GM12801 (cell line): ENCODE data around the gene CCL17.

Experiments
- TF ChIP-seq, protein P1 (sequence below): IDR thresholded peaks from one replicate; pipeline ENCODE4 v1.5.1; 2011; ENCODE audit warnings: control low read depth; ENCODE audit not compliant: insufficient read length; ENCODE audit errors: extremely low read depth

Gene CCL17

DNA sequence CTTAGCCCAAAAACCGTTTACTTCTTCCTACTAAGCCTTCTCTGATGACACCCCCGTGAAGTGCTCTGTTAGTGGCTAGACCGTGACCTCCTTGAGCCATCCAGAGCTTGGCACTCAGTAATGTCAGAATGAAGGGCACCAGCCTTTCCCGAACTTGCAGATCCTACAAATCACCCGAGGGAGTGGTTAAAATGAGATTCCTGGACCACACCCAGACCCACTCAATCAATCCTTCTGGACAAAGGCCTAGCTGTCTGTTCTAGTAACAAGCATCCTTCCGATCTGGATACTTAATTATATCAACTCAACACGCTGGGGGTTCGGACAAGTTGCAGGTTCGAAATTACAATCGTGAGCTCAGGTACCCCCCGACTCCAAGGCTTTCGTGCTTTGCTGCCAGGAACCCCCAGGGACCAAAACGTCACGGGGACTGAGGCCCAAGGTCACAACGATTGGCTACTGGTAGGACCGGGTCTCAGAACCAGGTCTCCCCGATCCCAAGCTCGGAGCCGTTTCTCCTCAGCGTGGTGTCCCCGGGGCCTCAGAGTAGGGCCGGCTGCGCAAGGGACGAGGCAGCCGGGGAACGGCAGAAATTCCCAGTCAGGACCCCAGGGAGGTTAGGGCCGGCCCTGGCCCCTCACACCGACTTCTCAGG is 42.1 kb downstream of the CCL17 start:
- TF ChIP-seq, protein P1, sequence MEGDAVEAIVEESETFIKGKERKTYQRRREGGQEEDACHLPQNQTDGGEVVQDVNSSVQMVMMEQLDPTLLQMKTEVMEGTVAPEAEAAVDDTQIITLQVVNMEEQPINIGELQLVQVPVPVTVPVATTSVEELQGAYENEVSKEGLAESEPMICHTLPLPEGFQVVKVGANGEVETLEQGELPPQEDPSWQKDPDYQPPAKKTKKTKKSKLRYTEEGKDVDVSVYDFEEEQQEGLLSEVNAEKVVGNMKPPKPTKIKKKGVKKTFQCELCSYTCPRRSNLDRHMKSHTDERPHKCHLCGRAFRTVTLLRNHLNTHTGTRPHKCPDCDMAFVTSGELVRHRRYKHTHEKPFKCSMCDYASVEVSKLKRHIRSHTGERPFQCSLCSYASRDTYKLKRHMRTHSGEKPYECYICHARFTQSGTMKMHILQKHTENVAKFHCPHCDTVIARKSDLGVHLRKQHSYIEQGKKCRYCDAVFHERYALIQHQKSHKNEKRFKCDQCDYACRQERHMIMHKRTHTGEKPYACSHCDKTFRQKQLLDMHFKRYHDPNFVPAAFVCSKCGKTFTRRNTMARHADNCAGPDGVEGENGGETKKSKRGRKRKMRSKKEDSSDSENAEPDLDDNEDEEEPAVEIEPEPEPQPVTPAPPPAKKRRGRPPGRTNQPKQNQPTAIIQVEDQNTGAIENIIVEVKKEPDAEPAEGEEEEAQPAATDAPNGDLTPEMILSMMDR = no peak

DNA sequence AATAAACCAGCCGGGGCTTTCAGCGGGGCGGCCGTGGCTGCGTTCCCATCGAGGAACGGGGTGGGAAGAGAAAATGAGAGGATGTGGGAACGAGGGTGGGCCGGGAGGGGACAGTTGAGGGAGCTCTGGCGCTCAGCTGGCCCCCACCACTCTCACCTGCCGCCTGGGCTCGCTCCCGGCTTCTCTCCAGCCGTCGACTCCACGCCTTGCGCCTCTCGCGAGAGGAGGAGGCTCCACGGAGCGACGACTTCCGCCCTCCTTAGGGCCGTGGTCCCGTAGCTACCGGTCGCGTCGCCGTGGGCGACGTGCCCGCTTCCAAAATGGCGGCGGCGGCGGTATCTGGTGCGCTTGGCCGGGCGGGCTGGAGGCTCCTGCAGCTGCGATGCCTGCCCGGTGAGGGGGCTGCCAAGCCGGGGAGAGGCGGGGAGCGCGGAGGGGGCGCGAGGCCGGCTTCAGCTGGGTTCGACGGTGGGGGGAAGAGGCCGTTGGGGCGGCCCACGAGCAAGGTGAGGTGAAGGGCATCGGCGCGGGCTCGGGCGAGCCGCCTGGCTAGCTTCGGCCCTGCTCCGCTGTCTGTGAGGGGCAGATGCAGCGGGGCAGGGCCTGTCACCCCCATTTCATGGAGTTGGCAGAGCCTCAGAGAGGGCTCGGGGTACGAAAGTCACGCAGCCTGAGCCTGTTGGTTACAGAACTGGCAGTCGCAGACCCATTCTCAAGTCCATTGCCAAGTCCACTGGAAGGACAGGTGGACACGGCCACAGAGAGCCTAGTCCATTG is 42.8 kb downstream of the CCL17 start, which contains the start of the genes CIAPIN1 and COQ9:
TSS of gene CIAPIN1 (minus strand) at position 200 of the 777 bp plus-strand sequence. CDS start 6,457 bp downstream, outside the sequence.
TSS of gene COQ9 (plus strand) at position 294 of the 777 bp plus-strand sequence. CDS start at position 321, 27 bp downstream.
- TF ChIP-seq, protein P1 = no peak

- TF ChIP-seq, protein P1 = no peak
These were observed 47.5 kb downstream of the CCL17 start for GRCh38 chr16:57452021-57452420.

DNA sequence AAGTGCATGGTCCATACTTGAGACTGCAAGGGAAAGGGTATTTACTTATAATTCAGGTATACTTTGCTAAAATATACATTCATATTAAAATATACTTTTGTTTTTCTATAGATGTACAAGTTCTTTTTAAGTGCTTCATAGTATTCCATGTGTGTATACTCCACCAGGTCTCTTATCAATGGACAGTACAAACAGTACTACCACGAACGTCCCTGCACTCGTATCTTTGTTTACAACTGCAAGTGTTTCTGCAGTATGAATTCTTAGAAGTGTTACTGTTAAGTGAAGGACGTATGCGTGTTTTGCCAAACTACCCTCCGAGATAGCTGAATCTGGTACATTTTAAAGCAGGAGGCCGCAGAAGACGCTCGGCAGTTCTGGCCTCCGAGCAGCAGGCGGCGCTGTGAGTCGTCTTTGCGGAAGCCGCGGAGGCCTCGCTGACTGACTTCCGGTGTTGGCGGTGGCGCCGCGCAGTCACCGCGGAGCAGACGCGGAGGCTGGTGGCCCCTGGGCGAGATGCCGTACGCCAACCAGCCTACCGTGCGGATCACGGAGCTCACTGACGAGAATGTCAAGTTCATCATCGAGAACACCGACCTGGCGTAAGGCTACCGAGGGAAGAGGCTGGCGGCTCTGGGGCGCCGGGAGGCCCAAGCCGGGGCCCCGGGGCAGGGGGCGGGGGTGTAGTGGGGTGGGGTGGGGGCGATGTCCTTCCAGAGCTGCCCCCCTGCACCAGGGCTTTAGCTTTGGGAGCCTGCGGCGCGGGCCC is 57.8 kb downstream of the CCL17 start, which contains the start of gene POLR2C:
TSS of gene POLR2C (plus strand) at position 471 of the 769 bp plus-strand sequence. CDS start at position 517, 46 bp downstream.
- TF ChIP-seq, protein P1 = peak; percentile 94

GRCh38 chr16:57462978-57463362 is 58.4 kb downstream of the CCL17 start:
- TF ChIP-seq, protein P1 = no peak

- TF ChIP-seq, protein P1 = no peak
These were observed 60.0 kb downstream of the CCL17 start for GRCh38 chr16:57464523-57464922.
